GM12878 (cell line): ENCODE measurements around the gene IFIT5. TPM values are rescaled to one million over a fixed set of nuclear protein-coding genes. Genes with fewer than 3 reads are reported as not detected.

Experiments
- ATAC-seq: fragments of 200-7000 bp; cut with Tn5 transposase; 3 replicates; pipeline ENCODE4 v1.9.1; 2020; ENCODE audit warnings: mild to moderate bottlenecking, moderate library complexity
- BruUV-seq: library from RNA; stranded (reverse); fragments of 400-500 nt; replicated peaks from 2 replicates; lab custom pipeline; 2021; lab: Mats Ljungman, UMichigan
- CTCF ChIA-PET: fragments of 300-600 bp; sonication (Branson Sonifier 250); formaldehyde crosslinking; extraction: SDS; loops from one replicate; lab custom pipeline; 2021; ENCODE audit warnings: inconsistent platforms; lab: Yijun Ruan, JAX
- POLR2A ChIA-PET: fragments of 350-600 bp; formaldehyde crosslinking; extraction: SDS; loops from one replicate; lab custom pipeline; 2021; ENCODE audit warnings: inconsistent platforms; lab: Charles Lee
- RAD21 ChIA-PET: fragments of 300-600 bp; sonication (Branson Sonifier 250); formaldehyde crosslinking; loops from one replicate; lab custom pipeline; 2023; ENCODE audit warnings: antibody characterized with exemption; ENCODE audit not compliant: unreplicated experiment; lab: Charles Lee
- SMC1A ChIA-PET: fragments of 300-600 bp; sonication (Branson Sonifier 250); formaldehyde crosslinking; loops from one replicate; lab custom pipeline; 2023; ENCODE audit not compliant: unreplicated experiment, uncharacterized antibody; lab: Charles Lee
- DNase-seq: peaks from one replicate; pipeline ENCODE4 v3.0.0-alpha.2; 2011; ENCODE audit warnings: low read depth, low spot score
- FAIRE-seq: peaks from 3 replicates; lab custom pipeline; 2011; peaks lifted over from hg19 to GRCh38; lab: Jason Lieb, UNC
- H2AFZ ChIP-seq: 2 replicates; pipeline ENCODE4 v1.6.0; 2011; ENCODE audit warnings: low read depth, low read length, control low read depth; ENCODE audit not compliant: control insufficient read depth
- H3K27ac ChIP-seq: 2 replicates; pipeline ENCODE4 v1.5.1; 2011; ENCODE audit warnings: control low read depth; ENCODE audit not compliant: control insufficient read depth, insufficient read depth
- H3K27me3 ChIP-seq, 2 experiments: replicated peaks in 1 of 2; 2 replicates each; pipeline versions ENCODE4 v1.6.0 to v1.6.1; 2011; ENCODE audit warnings: low read length in 1 of 2; ENCODE audit not compliant: control insufficient read depth in 2 of 2, insufficient read depth in 2 of 2
- H3K36me3 ChIP-seq, 2 experiments: 2 replicates each; pipeline ENCODE4 v1.5.1; 2011; ENCODE audit warnings: low read length in 1 of 2; ENCODE audit not compliant: control insufficient read depth in 2 of 2, insufficient read depth in 2 of 2
- H3K4me1 ChIP-seq: 2 replicates; pipeline ENCODE4 v1.6.1; 2011; ENCODE audit warnings: mild to moderate bottlenecking, low read length, moderate library complexity, mixed read lengths; ENCODE audit not compliant: control insufficient read depth, insufficient read depth
- H3K4me2 ChIP-seq: 2 replicates; pipeline ENCODE4 v1.6.0; 2011; ENCODE audit warnings: control low read depth; ENCODE audit not compliant: control insufficient read depth, insufficient read depth
- H3K4me3 ChIP-seq: fragments of 200-600 bp; sonication (generic); 2 replicates; pipeline ENCODE4 v1.5.1; 2016
- H3K79me2 ChIP-seq: 2 replicates; pipeline ENCODE4 v1.6.0; 2011; ENCODE audit warnings: low read length; ENCODE audit not compliant: control insufficient read depth, insufficient read depth
- H3K9ac ChIP-seq: 2 replicates; pipeline ENCODE4 v1.8.0; 2011; ENCODE audit warnings: low read length, control low read depth, mixed read lengths; ENCODE audit not compliant: control insufficient read depth, insufficient read depth
- H3K9me3 ChIP-seq: replicated peaks from 3 replicates; pipeline ENCODE4 v1.5.1; 2011; ENCODE audit warnings: mild to moderate bottlenecking, low read length; ENCODE audit not compliant: control insufficient read depth, insufficient read depth
- H4K20me1 ChIP-seq: 2 replicates; pipeline ENCODE4 v1.6.0; 2011; ENCODE audit not compliant: control insufficient read depth, insufficient read depth
- BCL3 ChIP-seq: IDR thresholded peaks from 2 replicates; pipeline ENCODE4 v1.6.1; 2011; ENCODE audit warnings: borderline replicate concordance, low read depth, mild to moderate bottlenecking, moderate library complexity, low read length; ENCODE audit not compliant: insufficient read depth, poor library complexity, severe bottlenecking
- EP300 ChIP-seq, 2 experiments: fragments of 150-350 bp in 1 of 2; IDR thresholded peaks; 2 replicates each; pipeline ENCODE4 v1.6.1; 2011 to 2012; ENCODE audit warnings: low read depth in 2 of 2, low read length in 2 of 2, borderline replicate concordance in 1 of 2, improper control_type of control experiment in 1 of 2, inconsistent platforms in 1 of 2; ENCODE audit not compliant: control insufficient read depth in 1 of 2
- SMC3 ChIP-seq: IDR thresholded peaks from 2 replicates; pipeline ENCODE4 v1.6.1; 2011; ENCODE audit warnings: low read length, improper control_type of control experiment, borderline replicate concordance
- SRF ChIP-seq, 2 experiments: IDR thresholded peaks; 2 replicates each; pipeline ENCODE4 v1.6.1; 2011; ENCODE audit warnings: low read depth in 2 of 2, low read length in 2 of 2, mild to moderate bottlenecking in 1 of 2, moderate library complexity in 1 of 2
- WGBS: methylation state at CpG from one replicate; pipeline ENCODE4 v1.1.6; 2016; ENCODE audit warnings: low lambda C conversion rate; ENCODE audit not compliant: insufficient replicate concordance, insufficient coverage; ENCODE audit errors: missing lambda C conversion rate; 5-methylcytosine and 5-hydroxymethylcytosine counted together
- in situ Hi-C: fragments of 300-500 bp; cut with MboI; formaldehyde crosslinking; loops from 9 replicates; pipeline ENCODE4 v1.14.3; 2018; ENCODE audit warnings: mixed read lengths
- intact Hi-C: fragments of 100-400 bp; cut with micrococcal nuclease; formaldehyde crosslinking; loops from one replicate; pipeline ENCODE4 v1.14.2; 2022; ENCODE audit not compliant: unreplicated experiment
- polyA plus RNA-seq, 11 experiments: library from polyadenylated mRNA; depleted of rRNA in 4 of 11; unstranded in 6 of 11; stranded (reverse) in 5 of 11; fragments of >200 nt; fragmentation: Nextera tagmentation in 4 of 11; fragmentation: Illumina TruSeq in 1 of 11; extraction: Ambion mirVana in 4 of 11; extraction: Trizol in 1 of 11; gene quantifications; 1 replicate in 1 of 11; 2 replicates in 10 of 11; pipeline versions ENCODE4 v1.2.1 to v1.2.3, GENCODE V29; 2011 to 2016; ENCODE audit warnings: inconsistent platforms in 2 of 11, missing spikeins in 2 of 11, low read depth in 1 of 11
- total RNA-seq, 4 experiments: library from RNA; depleted of rRNA in 3 of 4; stranded (reverse); fragments of >200 nt in 3 of 4; fragmentation: Illumina TruSeq in 1 of 4; extraction: Trizol in 1 of 4; gene quantifications; 2 replicates each; pipeline versions ENCODE4 v1.2.1 to v1.2.3, GENCODE V29; 2013 to 2021

The IFIT5 gene
- total and polyA plus RNA-seq, 10 of the 15 experiments (the other 5 are each of a cell fraction or from before 2014, with no cell fraction given): 5.9 to 17.0 (median 10.4) TPM

DNA sequence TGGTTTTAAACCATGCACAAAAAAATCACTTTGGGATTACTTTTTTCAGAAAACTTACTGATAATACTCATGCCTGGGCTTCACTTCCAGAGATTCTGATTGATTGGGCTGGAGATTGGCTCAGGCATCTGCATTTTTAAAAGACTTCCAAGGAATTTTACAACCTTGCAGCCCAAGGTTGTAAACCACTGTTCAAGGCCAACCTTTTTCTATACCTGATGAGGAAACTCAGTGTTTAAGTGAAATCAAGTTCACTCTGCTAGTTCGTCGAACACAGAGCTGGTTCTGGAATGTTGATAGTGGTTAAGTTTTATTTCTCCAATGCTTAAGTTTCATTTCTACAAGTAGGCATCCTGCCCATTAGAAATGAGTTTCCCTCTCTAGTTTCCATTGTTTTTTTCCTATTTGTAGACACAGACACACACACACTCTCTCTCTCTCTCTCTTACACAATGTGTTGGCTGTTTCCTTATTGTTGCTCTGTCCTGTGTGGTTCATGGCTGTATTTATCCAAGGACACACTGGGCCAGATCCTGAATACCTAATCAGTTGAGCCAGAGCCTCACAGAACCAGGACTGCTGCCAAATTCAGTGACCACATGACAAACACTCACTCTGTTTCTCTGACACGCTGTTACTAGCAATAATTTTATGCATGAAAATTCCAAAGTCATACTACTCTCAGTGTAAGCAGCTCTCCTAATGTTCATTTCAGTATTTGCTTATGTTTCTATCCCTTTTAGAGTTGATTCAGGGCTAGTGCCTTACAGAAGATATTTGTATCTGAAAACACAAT is 40.3 kb upstream of the IFIT5 start:
- Histone ChIP-seq H3K4me1 (peaks cover 4% of the 10 kb centered on the region), H3K36me3 (no peaks in the 10 kb centered on the region), H3K4me2 (no peak overlapping the region), H3K9me3 (no peaks in the 10 kb centered on the region), H3K27ac (no peak overlapping the region), H3K9ac (no peak overlapping the region), H3K4me3 (no peak overlapping the region), H3K27me3 (no peaks in the 10 kb centered on the region), H3K79me2 (no peaks in the 10 kb centered on the region), H4K20me1 (no peaks in the 10 kb centered on the region), H2AFZ (no peak overlapping the region)
- no peak for ATAC-seq
- DNase-seq: no peak
- intact Hi-C loops: no loop called here
- ChIA-PET SMC1A (no interaction called here), CTCF (interaction anchor here (0.8 to 1.6 kb wide), 3 partner anchors 15 to 157 kb away, joined by 3 to 5 read pairs (median 4); no protein-coding TSS in a partner anchor), RAD21 (no interaction called here), POLR2A (no interaction called here)
- FAIRE-seq: no peak
- no TSS peak for BruUV-seq
- no peak for TF ChIP-seq BCL3
- in situ Hi-C loops: no loop called here
- WGBS: 98% methylated on average over 3 of the region's 3 CpGs

DNA sequence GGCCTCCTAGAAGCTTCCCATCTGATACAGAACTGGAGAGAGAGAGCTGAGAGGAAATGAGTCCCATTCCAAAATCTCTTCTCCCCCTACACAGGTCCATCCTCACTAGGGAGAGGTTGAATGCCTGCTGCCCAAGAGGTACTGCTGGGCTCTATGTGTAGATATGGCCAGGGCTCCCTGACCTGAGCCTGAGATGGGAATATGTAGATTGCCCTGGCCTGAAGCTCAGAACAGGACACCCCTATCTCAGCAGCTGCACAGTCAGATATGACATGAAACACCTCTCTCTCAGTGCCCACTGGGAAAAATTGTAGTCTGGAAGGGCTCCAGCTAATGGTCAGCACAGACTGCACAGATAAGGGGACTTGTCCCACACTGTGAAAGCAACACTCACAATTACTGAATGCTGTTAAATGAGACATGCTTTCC is 39.6 kb upstream of the IFIT5 start:
- FAIRE-seq (no peak), ATAC-seq (no peak), DNase-seq (no peak)
- intact Hi-C loops: no loop called here
- no TSS peak for BruUV-seq
- in situ Hi-C loops: no loop called here
- ChIA-PET CTCF (interaction anchor here (0.8 to 1.0 kb wide), 2 partner anchors 14 to 157 kb away, joined by 3 to 4 read pairs; no protein-coding TSS in a partner anchor), SMC1A (no interaction called here), POLR2A (no interaction called here), RAD21 (no interaction called here)
- H3K4me3 ChIP-seq: no peak overlapping the region
- no peaks in the 10 kb centered on the region for H3K9me3 ChIP-seq
- no peak overlapping the region for H3K4me2 ChIP-seq
- H3K36me3 ChIP-seq: no peaks in the 10 kb centered on the region
- TF ChIP-seq EP300 (IDR thresholded peaks at IDR 0.05; ENCODE audit: borderline replicate concordance in 1 of 2, control insufficient read depth in 1 of 2, low read depth in 2 of 2, low read length in 2 of 2): no peak
- no peak for TF ChIP-seq SRF (IDR thresholded peaks at IDR 0.05; ENCODE audit: low read depth in 2 of 2, low read length in 2 of 2)
- TF ChIP-seq SMC3: no peak
- no peaks in the 10 kb centered on the region for H3K79me2 ChIP-seq
- no peaks in the 10 kb centered on the region for H3K27me3 ChIP-seq
- H4K20me1 ChIP-seq: no peaks in the 10 kb centered on the region
- no peak overlapping the region for H3K9ac ChIP-seq
- no peak overlapping the region for H3K27ac ChIP-seq
- H3K4me1 ChIP-seq: no peaks in the 10 kb centered on the region
- H2AFZ ChIP-seq: no peak overlapping the region
